GM18868 (cell line): Measurements from ENCODE around the gene YARS1.
A peak's percentile ranks its signal among the peaks of the same experiment; 100 is the strongest.

ENCODE experiments used
- ATAC-seq: cut with Tn5 transposase; IDR thresholded peaks from one replicate; pipeline ENCODE4 v1.9.1; 2021; ENCODE audit warnings: mild to moderate bottlenecking, moderate library complexity; ENCODE audit not compliant: unreplicated experiment

Gene YARS1

DNA sequence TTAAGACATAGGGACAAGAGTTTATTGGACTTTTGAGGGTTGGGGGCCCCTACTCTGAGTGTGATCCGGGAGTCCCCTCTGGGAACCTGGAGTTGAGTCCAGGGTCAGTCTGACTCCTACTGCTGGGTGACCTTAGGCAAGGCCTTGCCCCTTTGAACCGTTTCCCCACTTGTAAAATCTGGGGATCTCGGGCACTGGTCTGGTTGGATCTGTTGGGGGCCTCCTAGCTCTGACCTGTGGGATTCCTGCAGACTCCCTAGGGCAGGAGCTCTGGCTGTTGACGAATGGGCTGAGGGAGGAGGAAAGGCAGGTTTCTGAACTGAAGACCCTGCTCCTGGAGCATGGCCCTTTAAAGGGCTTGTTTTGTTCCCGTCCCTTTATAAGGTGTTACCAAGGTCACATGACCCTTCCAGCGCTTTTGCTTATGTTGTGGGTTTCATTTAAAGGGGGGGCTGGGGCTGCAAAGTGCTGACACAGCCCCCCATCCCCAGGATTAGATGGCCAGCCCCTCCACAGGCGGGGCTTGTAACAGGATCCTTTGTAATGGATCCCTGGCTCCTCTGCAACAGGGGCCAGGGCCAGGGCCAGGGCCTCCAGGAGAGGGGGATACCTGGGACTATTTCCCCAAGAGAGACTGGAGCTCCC is 50.7 kb downstream of the YARS1 start:
- ATAC-seq, result no peak

DNA sequence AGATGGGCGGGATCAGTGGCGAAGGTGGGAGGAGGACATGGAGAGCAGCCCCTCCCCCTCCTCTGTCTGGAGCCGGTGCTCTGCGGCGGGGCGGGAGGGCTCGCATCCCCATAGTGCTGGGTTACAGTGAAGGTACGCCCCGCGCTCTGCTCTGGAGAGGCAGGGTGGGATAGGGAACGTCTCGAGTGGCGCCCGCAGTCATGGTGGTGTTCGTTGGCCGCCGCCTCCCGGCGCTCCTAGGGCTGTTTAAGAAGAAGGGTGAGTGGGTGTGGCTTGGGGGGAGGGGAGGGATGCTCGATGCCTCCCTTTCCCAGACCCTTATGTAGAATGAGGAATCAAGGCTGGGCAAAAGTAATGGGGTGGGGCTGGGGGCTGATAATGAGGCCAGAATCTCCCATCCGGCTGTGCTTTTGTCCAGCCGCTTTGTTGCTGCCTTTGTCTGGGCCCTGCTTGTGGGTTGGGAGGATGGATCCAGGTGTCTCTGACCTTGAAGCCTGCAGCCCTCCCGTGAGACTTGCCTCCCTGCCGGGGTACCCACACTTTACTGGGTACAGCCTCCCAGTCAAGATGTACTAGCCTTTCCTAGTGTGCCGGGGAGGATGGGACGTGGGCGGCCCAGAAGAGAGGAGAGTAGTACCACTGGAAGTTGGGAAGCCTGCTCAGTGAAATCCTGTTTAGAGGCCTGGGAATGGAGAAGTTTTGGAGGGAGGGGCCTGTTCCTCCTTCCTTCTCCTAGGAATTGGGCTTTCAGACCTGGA is 51.4 kb downstream of the YARS1 start:
- no peak for ATAC-seq

DNA sequence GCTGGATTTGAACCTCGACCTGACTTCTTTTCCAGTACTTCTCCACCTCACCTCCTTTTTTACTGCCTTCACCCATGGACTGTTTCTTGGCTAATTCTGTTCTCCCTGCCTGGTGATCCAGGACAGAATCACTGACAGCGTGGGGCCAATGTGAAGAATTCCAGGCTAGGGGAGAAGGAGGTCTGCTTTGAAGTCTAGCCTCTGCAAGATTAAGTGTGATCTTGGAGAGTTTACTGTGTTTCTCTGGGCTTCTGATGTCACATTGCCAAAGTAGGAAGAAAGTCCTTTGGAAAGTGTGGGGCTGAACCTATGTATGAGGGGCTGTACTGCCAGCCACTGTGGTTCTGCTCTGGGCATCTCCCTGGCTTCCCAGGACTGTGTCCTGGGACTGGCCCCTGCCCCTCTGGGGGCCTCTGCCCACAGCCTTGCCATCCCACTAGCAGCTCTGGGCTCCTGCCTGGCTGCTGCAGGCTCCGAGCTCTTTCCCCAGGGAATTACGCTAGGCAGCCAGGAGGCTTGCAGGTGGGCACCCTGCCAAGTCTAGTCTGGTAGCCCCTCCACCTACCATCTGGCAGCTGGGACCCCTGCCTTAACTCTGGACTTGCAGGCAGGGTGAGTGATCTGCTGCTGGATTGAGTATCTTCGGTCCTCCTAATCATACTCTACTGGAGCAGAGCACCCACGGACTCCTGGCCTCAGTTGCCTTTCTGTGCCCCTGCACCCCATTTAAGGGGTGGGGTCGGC is 52.2 kb downstream of the YARS1 start:
- ATAC-seq, result no peak

DNA sequence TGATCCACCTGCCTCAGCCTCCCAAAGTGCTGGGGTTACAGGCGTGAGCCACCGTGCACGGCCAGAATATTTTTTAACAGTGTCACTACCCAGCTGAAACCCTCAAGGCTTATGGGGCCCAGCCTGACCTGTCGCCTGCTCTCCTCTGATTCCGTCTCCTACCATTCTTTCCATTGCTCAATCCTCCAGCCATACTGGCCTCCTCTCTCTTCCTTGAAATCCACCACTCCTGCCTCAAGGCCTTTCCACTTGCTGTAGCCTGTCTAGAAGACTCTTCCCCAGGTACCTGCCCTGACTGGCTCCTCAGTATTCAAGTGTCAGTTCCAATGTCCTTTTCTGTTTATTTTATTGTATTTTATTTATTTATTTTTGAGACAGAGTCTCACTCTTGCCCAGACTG is 53.9 kb downstream of the YARS1 start:
- no peak for ATAC-seq

DNA sequence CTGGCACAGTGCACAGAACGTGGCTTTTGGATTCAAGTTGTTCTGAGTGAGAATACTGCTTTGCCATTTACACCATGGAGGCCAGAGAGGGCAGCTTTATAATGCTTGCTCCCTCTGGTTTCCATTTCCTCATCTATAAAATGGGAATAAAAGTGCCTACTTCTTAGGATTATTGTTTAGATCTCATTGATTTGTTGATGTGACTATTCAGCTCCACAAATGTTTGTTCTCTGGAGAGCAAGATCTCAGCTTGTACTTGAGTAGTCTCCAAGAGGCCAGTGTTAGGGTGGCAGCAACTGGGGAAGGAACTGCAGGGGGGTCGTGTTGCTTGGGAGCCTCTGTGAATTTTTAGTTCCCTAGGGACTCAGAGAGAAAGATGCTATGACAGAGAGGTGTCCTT is 55.2 kb downstream of the YARS1 start:
- no peak for ATAC-seq

DNA sequence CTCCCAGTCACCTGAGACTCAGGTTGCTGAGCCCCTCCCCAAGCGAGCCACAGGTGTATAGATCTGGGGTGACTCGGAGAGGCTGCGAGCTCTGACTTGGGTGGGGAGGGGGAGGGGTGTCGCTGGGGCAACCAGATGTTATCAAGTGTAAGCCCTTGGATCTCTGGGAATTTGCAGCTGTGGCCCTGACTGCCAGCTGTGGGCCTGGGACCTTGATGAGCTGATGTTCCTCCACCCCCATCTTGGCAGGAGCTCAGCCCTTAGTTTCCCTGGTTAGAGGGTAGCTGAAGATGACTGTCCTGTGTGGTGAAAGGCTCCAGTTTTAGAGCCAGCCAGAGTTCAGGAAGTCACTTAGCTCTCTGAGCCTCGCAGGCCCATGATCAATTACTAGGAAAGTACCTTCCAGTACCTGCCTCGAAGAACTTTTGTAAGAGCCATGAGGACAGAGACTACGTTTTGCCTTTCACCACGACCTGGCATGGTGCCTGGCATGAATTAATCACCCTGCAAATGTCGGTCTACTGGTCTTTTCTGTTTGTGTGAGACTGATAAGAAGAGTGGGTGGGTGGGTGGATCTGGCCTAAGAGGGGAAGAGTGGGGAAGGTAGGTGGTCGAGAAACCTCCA is 55.8 kb downstream of the YARS1 start:
- ATAC-seq, result no peak

DNA sequence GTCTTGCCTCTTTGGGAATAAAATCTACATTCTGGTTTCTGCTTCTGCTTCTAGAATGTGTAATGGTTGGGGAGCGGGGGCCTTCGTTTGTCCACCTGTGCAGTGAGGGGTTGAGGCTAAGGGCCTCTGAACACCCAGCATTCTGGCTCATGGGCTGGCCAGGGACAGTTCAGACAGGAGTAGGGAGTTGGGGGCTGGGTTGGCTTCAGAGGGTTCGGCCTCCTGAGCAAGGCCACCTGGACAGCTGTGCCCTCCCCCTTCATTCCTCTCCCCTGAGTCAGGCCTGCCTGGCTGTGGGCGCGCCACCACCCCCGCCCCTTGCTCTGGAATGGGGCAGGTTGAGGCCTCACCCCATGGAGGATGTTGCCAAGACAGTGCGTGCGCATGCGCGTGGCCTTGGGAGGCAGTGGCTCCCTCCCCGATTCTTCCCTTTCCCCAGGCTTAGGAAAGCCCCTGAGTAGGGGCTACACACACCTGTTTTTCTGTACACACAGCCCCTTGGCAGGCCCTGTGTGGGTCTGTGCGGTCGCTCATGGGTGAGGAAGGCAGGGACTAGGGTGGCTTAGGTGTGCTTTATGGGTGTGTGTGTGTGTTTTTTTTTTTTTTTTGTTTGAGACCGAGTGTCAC is 57.0 kb downstream of the YARS1 start:
- ATAC-seq, result no peak

DNA sequence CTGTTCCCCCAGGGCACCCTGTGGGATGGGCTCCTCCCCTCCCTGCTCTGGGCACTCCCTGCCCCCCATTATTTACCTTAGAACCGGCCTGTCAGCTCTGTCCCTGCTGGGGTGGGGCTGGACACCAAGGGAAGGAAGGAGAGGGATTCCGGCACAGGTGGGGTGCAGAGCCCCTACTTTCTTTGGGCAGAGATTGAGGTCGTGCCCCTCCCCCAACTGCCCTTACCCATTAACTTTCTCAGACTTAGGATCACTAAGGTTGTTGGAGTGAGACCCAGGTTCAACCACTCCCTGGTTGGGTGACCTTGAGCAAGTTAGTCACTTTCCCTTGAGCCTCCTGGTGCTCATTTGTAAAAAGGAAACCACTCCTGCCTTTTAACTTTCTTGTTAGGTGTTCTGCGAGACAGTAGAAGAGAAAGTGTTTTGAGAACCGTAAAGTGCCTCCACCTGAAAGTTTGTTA is 57.6 kb downstream of the YARS1 start:
- no peak for ATAC-seq

DNA sequence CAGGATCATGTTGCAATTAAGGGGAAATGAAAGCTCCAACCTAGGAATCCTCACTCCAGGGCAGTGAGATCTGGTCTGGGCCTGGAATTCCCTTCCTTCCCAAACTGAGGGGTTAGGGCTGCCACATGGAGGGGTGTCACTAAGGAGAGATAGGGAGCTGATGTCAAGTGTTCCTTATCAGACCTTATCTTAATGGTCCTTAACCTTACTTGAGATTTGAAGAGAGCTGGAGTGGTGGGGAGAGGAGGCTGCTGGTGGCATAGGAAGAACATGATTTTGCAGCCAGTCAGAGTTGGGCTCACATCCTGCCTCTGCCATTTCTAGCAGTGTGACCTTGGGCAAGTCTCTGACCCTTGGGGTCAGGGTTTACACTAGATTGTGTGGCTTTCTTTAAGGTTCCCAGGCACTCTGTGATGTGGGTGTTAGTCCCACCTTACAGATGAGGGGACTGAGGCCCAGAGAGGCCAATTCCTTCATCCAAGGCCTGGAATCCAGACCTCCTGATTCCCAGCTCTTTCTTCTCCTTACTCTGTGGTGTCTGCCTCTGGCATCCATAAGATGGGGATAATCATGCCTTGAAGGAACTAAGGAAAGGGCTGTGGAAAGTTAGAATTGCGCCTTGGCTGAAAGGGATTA is 58.2 kb downstream of the YARS1 start:
- no peak for ATAC-seq

DNA sequence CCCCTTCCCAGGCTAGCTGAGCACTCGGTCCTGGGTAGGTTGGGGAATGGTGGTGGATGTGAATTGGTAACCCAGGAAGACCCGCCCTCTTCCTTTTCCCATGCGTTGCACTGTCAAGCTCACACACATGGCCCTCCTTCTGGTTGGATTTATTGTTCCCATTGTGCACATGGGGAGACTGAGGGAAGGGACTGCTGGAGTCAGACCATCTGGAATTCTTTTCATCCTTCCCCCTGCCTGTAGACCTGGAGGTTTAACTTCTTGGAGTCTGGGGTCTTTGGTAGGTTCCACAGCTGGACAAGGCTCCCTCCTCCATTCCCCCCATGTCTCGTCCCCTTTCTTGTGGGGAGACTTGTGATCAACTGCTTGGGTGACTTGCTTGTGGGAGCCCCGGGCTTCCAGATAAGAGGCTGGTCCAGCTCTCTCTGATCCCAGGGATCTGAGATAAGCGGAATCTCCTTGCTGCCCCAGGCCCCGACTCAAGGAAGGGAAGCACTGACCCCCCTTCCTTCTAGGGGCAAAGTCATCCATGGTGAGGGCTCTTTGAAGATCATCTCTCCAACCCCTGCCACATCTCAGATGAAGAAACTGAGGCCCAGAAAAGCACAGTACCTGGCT is 58.9 kb downstream of the YARS1 start:
- no peak for ATAC-seq

DNA sequence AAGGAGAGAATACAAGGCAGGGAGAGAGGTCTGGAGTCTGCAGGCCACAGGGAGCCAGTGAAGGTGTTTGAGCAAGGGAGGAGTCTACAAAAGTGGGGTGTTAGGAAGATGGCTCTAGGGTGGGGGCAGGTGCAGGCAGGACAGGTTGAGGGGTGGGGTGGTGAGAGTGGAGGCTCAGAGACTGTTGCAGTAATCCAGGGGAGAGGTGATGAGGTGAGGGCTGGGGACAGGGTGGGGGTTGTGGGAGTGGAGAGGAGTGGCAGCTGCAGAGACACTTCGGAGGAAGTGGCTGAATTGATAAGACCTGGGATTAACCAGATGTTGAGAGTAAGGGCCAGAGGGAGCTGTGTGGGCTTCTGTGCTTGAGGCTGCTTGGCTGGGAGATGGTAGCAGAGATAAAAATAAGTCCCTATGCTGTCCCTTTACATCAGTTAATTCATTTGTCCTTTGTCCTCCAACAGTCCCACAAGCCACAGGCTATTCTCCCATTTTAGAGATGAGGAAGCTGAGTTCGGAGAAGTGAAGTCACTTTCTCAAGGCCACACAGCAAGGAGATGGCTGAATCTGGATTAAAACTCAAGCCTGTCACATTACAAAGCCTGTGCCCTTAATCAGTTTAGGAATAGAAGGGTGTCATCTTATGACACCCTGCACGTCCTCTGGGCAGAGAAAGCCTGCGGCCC is 59.8 kb downstream of the YARS1 start:
- ATAC-seq, result no peak

DNA sequence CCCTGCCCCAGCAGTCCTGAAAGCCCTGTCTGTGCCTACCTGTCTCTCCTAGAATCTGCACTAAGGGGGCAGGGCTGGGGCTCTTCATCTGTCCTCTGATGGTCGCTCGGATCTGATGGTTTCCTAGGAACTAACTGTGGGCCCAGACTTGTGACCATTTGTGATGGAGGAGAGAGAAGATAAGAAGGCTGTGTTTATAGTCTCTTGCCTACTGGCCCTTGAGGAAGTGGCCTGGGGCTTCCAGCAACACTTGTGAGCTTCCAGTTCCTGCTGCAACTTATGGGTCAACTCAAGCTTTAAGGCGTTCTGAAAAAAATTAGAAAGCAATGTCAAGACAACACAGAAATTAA is 61.4 kb downstream of the YARS1 start:
- ATAC-seq, result no peak

DNA sequence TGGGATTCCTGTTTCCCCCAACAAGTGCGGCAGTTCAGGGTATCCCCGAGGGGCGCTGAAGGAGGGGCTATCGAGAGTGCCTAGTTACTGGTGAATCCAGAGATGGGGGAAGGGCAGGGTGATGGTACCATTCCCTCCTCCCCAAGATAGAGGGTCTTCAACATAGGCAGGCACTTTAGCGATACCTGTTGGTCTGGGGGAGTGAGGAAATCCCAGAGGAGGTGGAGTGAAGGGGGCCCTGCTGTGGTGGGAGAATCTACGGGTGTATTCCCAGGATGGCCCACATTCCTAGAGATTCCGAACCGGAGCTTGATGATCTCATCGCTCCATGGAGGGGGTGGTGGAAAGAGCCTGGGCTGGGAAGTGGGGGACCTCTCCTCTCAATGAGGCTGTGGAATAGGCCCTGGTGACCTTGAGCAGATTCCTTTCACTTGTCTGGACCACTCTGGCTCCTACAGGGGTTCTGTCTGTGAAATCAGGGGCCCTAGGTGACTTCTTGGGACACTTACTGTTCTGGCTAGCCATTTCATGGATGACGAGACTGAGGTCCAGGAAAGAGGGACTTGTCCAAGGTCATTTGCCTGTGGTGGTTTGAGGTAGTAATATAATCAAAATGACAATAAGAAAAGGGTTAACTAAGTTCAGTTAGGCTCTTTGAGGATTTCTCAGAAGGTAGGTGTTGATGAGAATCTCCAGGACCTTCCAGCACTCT is 61.9 kb downstream of the YARS1 start:
- no peak for ATAC-seq

DNA sequence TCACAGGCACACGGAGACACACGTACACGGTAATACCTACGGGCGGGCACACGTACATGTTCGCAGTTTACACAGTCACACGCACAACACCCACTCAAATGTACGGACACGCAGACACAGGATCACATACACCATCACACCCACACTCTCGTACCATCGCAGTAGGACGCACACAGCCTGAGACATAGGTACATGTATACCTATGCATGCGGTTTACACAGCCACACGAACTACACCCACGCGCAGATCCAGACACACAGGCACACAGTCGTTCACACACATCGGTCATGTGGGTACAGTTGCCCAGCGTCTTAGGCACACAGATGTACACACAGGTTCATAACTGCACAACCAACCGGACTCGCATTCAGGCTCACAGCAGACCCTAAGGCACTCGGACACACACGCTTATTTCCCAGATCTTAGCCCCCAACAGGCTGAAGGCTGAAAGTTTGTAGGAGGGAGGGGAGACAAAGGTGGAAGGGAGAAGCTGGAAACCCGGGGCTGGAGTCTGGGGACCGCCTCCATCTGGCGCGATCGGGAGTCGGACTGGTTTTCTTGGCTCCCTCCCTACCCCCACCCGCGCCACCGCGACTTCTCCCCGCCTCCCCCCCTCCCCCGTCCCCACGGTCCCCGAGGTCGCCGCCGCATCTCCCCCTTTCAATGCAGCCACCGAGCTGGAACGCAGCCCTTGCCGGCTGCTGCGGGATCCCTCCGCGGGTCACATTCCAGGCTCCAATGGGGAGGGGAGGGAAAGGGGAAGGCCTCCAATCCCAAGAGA is 62.7 kb downstream of the YARS1 start:
- ATAC-seq, result no peak

DNA sequence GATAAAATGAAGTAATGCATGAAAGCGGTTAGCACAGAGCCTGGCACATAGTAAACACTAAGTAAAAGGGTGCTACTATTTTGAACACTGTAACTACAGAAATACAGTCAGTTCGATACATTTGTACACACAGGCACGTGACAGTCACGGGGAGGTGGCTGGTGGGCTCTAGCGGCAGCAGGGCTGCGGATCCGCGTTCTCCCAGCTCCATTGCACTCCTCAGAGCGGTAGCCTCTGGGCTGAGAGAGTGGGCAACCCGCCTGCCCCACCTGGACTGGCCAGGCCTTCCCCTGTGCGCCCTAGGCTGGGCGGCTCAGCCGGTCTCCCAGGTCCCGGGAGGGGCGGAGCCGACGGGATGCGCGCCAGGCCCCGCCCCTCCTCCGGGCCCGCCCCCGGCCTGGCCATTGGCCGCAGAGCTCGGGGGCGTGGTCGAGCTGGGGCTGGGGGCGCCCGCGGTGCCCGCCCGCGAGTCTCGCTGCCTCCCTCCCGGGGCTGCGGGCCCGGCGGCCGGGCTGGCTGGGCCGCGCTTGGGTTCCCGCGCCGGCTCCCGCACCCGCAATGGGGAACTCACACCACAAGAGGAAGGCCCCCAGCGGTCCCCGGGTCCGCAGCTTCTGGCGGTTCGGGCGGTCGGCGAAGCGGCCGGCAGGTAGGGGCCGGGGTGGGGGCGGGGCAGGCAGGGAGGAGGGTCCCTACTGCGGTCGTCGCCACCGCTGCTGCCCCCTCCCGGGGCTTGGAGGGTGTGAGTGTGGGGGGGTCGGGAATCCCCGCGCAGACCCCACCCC is 63.4 kb downstream of the YARS1 start:
- peak; percentile 73 for ATAC-seq

DNA sequence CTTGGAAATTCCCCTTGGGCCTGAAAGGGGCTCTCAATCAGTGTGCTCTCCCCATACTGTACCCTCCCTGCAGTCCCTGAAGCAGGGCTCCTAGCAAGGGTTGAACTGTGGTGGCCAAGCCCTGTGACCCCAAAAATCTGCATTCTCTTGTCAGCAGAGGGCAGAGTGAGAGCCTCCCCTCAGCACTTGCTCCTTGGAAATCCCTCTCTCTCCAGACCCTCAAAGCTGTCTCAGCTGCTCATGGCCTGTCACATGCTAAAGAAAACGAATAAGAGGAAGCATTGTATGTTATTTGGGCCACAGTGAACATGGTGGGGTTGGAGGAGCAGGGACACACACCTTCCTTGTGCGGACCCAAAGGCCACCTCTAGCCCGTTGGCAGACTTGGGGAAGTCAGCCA is 67.4 kb downstream of the YARS1 start:
- no peak for ATAC-seq

DNA sequence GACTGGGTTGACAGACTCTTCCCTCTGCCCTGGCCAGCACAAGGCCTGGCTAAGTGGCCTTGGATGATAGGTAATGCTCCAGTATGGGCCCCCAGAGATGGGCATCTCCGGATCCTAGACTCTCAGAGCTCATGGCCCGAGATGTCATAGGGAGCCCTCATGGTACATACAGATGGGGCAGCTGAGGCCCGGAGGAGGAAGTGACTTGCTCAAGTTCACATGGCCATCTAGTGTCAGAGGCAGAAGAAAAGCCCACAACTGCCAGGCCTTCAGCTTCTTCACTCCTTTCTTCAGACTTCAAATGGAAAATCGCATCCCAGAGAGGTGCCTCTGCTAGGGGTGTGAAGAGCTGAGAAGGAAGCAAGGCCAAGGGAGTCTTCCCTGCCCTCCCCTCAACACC is 67.8 kb downstream of the YARS1 start:
- ATAC-seq, result no peak
